GM18868 (cell line): ENCODE data around the gene ANOS1.
"Not testable (repeated sequence)": the region's sequence is repeated elsewhere in the genome, so short reads cannot be mapped to it uniquely, and the experiment has no call there.

ENCODE experiments used
- ATAC-seq: cut with Tn5 transposase; IDR thresholded peaks from one replicate; pipeline ENCODE4 v1.9.1; 2021; ENCODE audit warnings: mild to moderate bottlenecking, moderate library complexity; ENCODE audit not compliant: unreplicated experiment

ANOS1 gene

GRCh38 chrX:8629871-8630270, 102.1 kb downstream of the ANOS1 start:
- ATAC-seq = no peak

- ATAC-seq = no peak
Measured at GRCh38 chrX:8627796-8628195, 104.1 kb downstream of the ANOS1 start.

GRCh38 chrX:8607326-8607725, 124.6 kb downstream of the ANOS1 start:
- ATAC-seq = no peak

GRCh38 chrX:8604131-8604530, 127.8 kb downstream of the ANOS1 start:
- no peak for ATAC-seq

GRCh38 chrX:8591501-8591900, 140.4 kb downstream of the ANOS1 start:
- ATAC-seq = no peak

- no peak for ATAC-seq
Measured at GRCh38 chrX:8586953-8587352, 145.0 kb downstream of the ANOS1 start.

GRCh38 chrX:8579602-8580001, 152.3 kb downstream of the ANOS1 start:
- ATAC-seq = no peak

GRCh38 chrX:8576821-8577220, 155.1 kb downstream of the ANOS1 start:
- no peak for ATAC-seq

- ATAC-seq = no peak
Measured at GRCh38 chrX:8565729-8566128, 166.2 kb downstream of the ANOS1 start.

- ATAC-seq = no peak
Measured at GRCh38 chrX:8548446-8548845, 183.5 kb downstream of the ANOS1 start.

GRCh38 chrX:8546715-8547114, 185.2 kb downstream of the ANOS1 start:
- no peak for ATAC-seq

- ATAC-seq = no peak
Measured at GRCh38 chrX:8520791-8521190, 211.1 kb downstream of the ANOS1 start.

GRCh38 chrX:8520178-8520577, 211.8 kb downstream of the ANOS1 start:
- ATAC-seq = no peak

GRCh38 chrX:8504451-8504850, 227.5 kb downstream of the ANOS1 start:
- ATAC-seq = no peak

- not testable (repeated sequence) for ATAC-seq
Measured at GRCh38 chrX:8502101-8502500, 229.8 kb downstream of the ANOS1 start.

- no peak for ATAC-seq
Measured at GRCh38 chrX:8500203-8500602, 231.7 kb downstream of the ANOS1 start.

GRCh38 chrX:8495036-8495435, 236.9 kb downstream of the ANOS1 start:
- not testable (repeated sequence) for ATAC-seq

- ATAC-seq = no peak
Measured at GRCh38 chrX:8484360-8484949, 247.5 kb downstream of the ANOS1 start.
